Sigmoid colon (tissue), 7 donors: ENCODE results near the gene ZNF275. TPM values are rescaled to one million over a fixed set of nuclear protein-coding genes. Genes with fewer than 3 reads are reported as not detected.

Source experiments
- polyA plus RNA-seq, 3 donors: library from polyadenylated mRNA; stranded (reverse); fragments of 200-250 nt; gene quantifications; one replicate each; pipeline ENCODE4 v1.2.3, GENCODE V29; 2013
- small RNA-seq, 3 donors: library from RNA; depleted of rRNA; stranded (forward); fragments of <200 nt; gene quantifications; one replicate each; pipeline ENCODE3, GENCODE V24; 2016
- total RNA-seq, 4 donors: library from RNA; depleted of rRNA; stranded (reverse); fragments of >200 nt; gene quantifications; one replicate each; pipeline ENCODE4 v1.1.0, GENCODE V29; 2016
- donor health status: healthy with polysubstance abuse.
- donor health status: Bipolar disorder and iron deficiency.
- donor health status: healthy.

The ZNF275 gene
- total and polyA plus RNA-seq, 7 donors, result 1.4 to 13.3 (median 8.6) TPM

Small RNA genes within 50 kb of the gene (small RNA-seq; reads per million reads assigned to genes)
- 0 reads per million in 3 donors for gene AC152007.1

Other genes starting within 250 kb of the ZNF275 start
- gene MAGEA1, start 154.9 kb upstream of the ZNF275 start, total RNA-seq, result not detected
- gene MAGEA1, start 154.9 kb upstream of the ZNF275 start, polyA plus RNA-seq, result not detected
- gene PNMA6F, start 12.4 kb upstream of the ZNF275 start, total RNA-seq, result not detected
- not detected for gene PNMA6F, start 12.4 kb upstream of the ZNF275 start, polyA plus RNA-seq
- gene PNMA6E, start 67.2 kb downstream of the ZNF275 start, total RNA-seq, result not detected
- not detected for gene PNMA6E, start 67.2 kb downstream of the ZNF275 start, polyA plus RNA-seq
- 1 to 10 TPM in 3 of 4 donors, under 1 TPM in 1; 0.71 to 2.2 (median 2.0) TPM for gene ZFP92, start 77.3 kb downstream of the ZNF275 start, total RNA-seq
- gene ZFP92, start 77.3 kb downstream of the ZNF275 start, polyA plus RNA-seq, result under 1 TPM in 1 of 3 donors, not detected in 2; 0.35 TPM
- gene TREX2, start 111.9 kb downstream of the ZNF275 start, total RNA-seq, result 1 to 10 TPM in 2 of 4 donors, under 1 TPM in 1, not detected in 1; 0.16 to 3.6 (median 2.4) TPM
- gene TREX2, start 111.9 kb downstream of the ZNF275 start, polyA plus RNA-seq, result under 1 TPM in 1 of 3 donors, not detected in 2; 0.87 TPM
- gene HAUS7, start 136.4 kb downstream of the ZNF275 start, total RNA-seq, result 10 to 100 TPM; 16.8 to 28.2 (median 25.4) TPM
- 10 to 100 TPM; 15.0 to 37.8 (median 18.3) TPM for gene HAUS7, start 136.4 kb downstream of the ZNF275 start, polyA plus RNA-seq
- 100 to 1,000 TPM in 1 of 4 donors, 10 to 100 TPM in 1, 1 to 10 TPM in 2; 5.7 to 181 (median 10.1) TPM for gene BGN, start 160.8 kb downstream of the ZNF275 start, total RNA-seq
- gene BGN, start 160.8 kb downstream of the ZNF275 start, polyA plus RNA-seq, result 10 to 100 TPM in 1 of 3 donors, 1 to 10 TPM in 2; 1.8 to 29.9 (median 9.0) TPM
- gene ATP2B3, start 183.5 kb downstream of the ZNF275 start, total RNA-seq, result under 1 TPM; under 0.01 to 0.95 (median 0.26) TPM
- under 1 TPM in 1 of 3 donors, not detected in 2; 0.26 TPM for gene ATP2B3, start 183.5 kb downstream of the ZNF275 start, polyA plus RNA-seq